Mammary epithelial cell (primary cell): Measurements from ENCODE around the gene RADIL.

Source experiments
- CTCF ChIP-seq, 2 donors: IDR thresholded peaks in 1 of 2; conservative IDR thresholded peaks in 1 of 2; 2 replicates each; pipeline ENCODE4 v1.5.1; 2011 to 2012; ENCODE audit warnings: inconsistent platforms in 2 of 2, low read length in 2 of 2, mild to moderate bottlenecking in 2 of 2, control low read depth in 1 of 2, low read depth in 1 of 2; ENCODE audit not compliant: insufficient read depth in 1 of 2; ENCODE audit errors: extremely low read depth in 1 of 2
- EZH2 ChIP-seq: IDR thresholded peaks from 2 replicates; pipeline ENCODE4 v1.6.1; 2012; ENCODE audit warnings: low read length, inconsistent platforms, borderline replicate concordance

GRCh38 chr7:4861673-4862072 is 21.8 kb downstream of the RADIL start, which contains the start of gene PAPOLB:
- TF ChIP-seq EZH2, result no peak
- no peak for TF ChIP-seq CTCF (conservative IDR thresholded peaks at IDR 0.05 in 1 of 2, IDR thresholded peaks at IDR 0.05 in 1 of 2; ENCODE audit: extremely low read depth in 1 of 2, insufficient read depth in 1 of 2, low read depth in 1 of 2, low read length in 2 of 2)
